GM18951 (cell line): ENCODE measurements around the gene PXT1.

Experiments
- POLR2A ChIP-seq: IDR thresholded peaks from 4 replicates; pipeline ENCODE4 v1.6.1; 2011; ENCODE audit warnings: mild to moderate bottlenecking; ENCODE audit not compliant: insufficient read length, insufficient read depth; ENCODE audit errors: extremely low read depth
- in situ Hi-C: fragments of 300-500 bp; cut with MboI; formaldehyde crosslinking; loops from one replicate; pipeline ENCODE4 v1.12.0; 2022; ENCODE audit warnings: low sequenced_read_pairs, mixed read lengths, inconsistent platforms; ENCODE audit not compliant: unreplicated experiment

Gene PXT1

GRCh38 chr6:36378243-36378920, 64.3 kb downstream of the PXT1 start:
- in situ Hi-C loops = no loop called here
- no peak for TF ChIP-seq POLR2A

GRCh38 chr6:36377594-36377993, 65.1 kb downstream of the PXT1 start:
- in situ Hi-C loops = no loop called here
- no peak for TF ChIP-seq POLR2A

GRCh38 chr6:36376742-36377141, 65.9 kb downstream of the PXT1 start:
- in situ Hi-C loops = no loop called here

GRCh38 chr6:36376183-36376582, 66.5 kb downstream of the PXT1 start:
- in situ Hi-C loops = no loop called here
- TF ChIP-seq POLR2A = no peak

More at GRCh38 chr6:36376742-36377141, 65.9 kb downstream of the PXT1 start:
- no peak for TF ChIP-seq POLR2A

GRCh38 chr6:36375644-36376155, 67.0 kb downstream of the PXT1 start:
- no peak for TF ChIP-seq POLR2A
- in situ Hi-C loops = no loop called here

- in situ Hi-C loops = no loop called here
- TF ChIP-seq POLR2A = no peak
These were observed 67.7 kb downstream of the PXT1 start for GRCh38 chr6:36374972-36375371.

GRCh38 chr6:36374194-36374593, 68.5 kb downstream of the PXT1 start:
- no peak for TF ChIP-seq POLR2A
- in situ Hi-C loops = no loop called here

- TF ChIP-seq POLR2A = no peak
- in situ Hi-C loops = no loop called here
These were observed 69.2 kb downstream of the PXT1 start for GRCh38 chr6:36373368-36374019.

- in situ Hi-C loops = no loop called here
- no peak for TF ChIP-seq POLR2A
These were observed 70.6 kb downstream of the PXT1 start for GRCh38 chr6:36372088-36372487.

GRCh38 chr6:36371211-36371610, 71.4 kb downstream of the PXT1 start:
- no peak for TF ChIP-seq POLR2A
- in situ Hi-C loops = no loop called here

GRCh38 chr6:36370638-36371037, 72.0 kb downstream of the PXT1 start:
- in situ Hi-C loops = no loop called here

GRCh38 chr6:36368921-36369865, 73.5 kb downstream of the PXT1 start:
- no peak for TF ChIP-seq POLR2A
- in situ Hi-C loops = no loop called here

More at GRCh38 chr6:36370638-36371037, 72.0 kb downstream of the PXT1 start:
- no peak for TF ChIP-seq POLR2A

GRCh38 chr6:36368421-36368820, 74.2 kb downstream of the PXT1 start:
- no peak for TF ChIP-seq POLR2A
- in situ Hi-C loops = no loop called here
